Measurements from ENCODE around the gene BRAP. TPM values are rescaled to one million over a fixed set of nuclear protein-coding genes. Genes with fewer than 3 reads are reported as not detected.
"Not testable (repeated sequence)": the region's sequence is repeated elsewhere in the genome, so short reads cannot be mapped to it uniquely, and the experiment has no call there.

Gene BRAP, protein sequence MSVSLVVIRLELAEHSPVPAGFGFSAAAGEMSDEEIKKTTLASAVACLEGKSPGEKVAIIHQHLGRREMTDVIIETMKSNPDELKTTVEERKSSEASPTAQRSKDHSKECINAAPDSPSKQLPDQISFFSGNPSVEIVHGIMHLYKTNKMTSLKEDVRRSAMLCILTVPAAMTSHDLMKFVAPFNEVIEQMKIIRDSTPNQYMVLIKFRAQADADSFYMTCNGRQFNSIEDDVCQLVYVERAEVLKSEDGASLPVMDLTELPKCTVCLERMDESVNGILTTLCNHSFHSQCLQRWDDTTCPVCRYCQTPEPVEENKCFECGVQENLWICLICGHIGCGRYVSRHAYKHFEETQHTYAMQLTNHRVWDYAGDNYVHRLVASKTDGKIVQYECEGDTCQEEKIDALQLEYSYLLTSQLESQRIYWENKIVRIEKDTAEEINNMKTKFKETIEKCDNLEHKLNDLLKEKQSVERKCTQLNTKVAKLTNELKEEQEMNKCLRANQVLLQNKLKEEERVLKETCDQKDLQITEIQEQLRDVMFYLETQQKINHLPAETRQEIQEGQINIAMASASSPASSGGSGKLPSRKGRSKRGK
- total RNA-seq (10 to 100 TPM; 20.3 to 25.8 TPM), polyA plus RNA-seq (ENCODE audit: insufficient read length in 2 of 2) (10 to 100 TPM; 18.6 to 19.6 TPM)
- long read RNA-seq, donor 1, full-length matches to known transcripts, result 2 of 2 reads
- long read RNA-seq, donor 1, partial matches to known transcripts, result 0 of 2 reads
- long read RNA-seq, donor 1, other reads (novel, unspliced or antisense), result 0 of 2 reads
- long read RNA-seq, donor 2, full-length matches to known transcripts, result 2 of 2 reads
- long read RNA-seq, donor 2, partial matches to known transcripts, result 0 of 2 reads
- long read RNA-seq, donor 2, other reads (novel, unspliced or antisense), result 0 of 2 reads
- long read RNA-seq, donor 3, full-length matches to known transcripts, result 1 of 1 reads
- long read RNA-seq, donor 3, partial matches to known transcripts, result 0 of 1 reads
- long read RNA-seq, donor 3, other reads (novel, unspliced or antisense), result 0 of 1 reads
- long read RNA-seq, donor 4, full-length matches to known transcripts, result 2 of 2 reads
- long read RNA-seq, donor 4, partial matches to known transcripts, result 0 of 2 reads
- long read RNA-seq, donor 4, other reads (novel, unspliced or antisense), result 0 of 2 reads

- Histone ChIP-seq H3K9me3 (ENCODE audit: control insufficient read depth, insufficient read depth, low read length) (no peaks in the 10 kb centered on the region), H3K4me1 (ENCODE audit: control insufficient read depth, insufficient read depth, low read length) (peaks cover 13% of the 10 kb centered on the region), H3K27me3 (ENCODE audit: control insufficient read depth, insufficient read depth, low read length) (no peaks in the 10 kb centered on the region), H3K4me3 (ENCODE audit: low read depth, low read length) (peak within 1 kb of the TSS; percentile 91), H3K27ac (ENCODE audit: low read depth, low read length) (peak within 1 kb of the TSS; percentile 63), H3K36me3 (ENCODE audit: control insufficient read depth, insufficient read depth, low read length) (peaks cover 22% of the 10 kb centered on the region)
- peak; percentile 88 to 98 (median 93) for DNase-seq (ENCODE audit: low read depth in 4 of 6, low spot score in 6 of 6)
- under 1% methylated on average over 63 of the region's 63 CpGs for WGBS (ENCODE audit: insufficient coverage)
These were observed at the start of gene BRAP, which contains the start of gene ACAD10 for GRCh38 chr12:111685811-111686573. TSS of gene BRAP (minus strand) at chr12:111685956. CDS start at chr12:111685792, 164 bp downstream. TSS of gene ACAD10 (plus strand) at chr12:111686053. CDS start at chr12:111692710, 6,657 bp downstream.

DNA sequence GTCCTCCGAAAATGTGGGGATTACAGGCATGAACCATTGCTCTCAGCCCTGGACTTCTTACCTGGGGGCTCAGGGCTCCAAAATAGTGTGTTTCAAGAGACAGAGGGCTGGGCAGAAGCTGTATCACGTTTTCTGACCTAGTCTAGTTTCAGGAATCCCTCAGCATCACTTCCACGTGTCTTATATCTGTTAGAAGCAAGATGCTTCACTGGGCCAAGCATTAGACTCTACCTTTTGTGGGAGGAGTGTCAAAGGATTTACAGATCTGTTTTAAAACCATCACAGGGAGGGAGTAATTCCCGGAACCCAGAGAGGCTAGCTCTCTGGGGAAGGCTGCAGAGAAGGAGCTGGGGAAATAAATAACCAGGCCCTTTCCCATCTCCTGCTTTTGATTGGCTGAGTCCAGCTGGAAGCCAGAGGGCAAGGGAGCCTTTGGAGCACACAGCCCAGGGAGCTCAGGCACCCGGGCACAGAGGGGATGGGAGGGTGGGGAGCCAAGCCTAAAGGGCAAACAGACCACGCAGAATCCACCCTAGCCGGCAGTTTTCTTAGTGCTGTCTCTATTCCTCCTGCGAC lies 47.7 kb upstream of the BRAP start:
- no peak overlapping the region for H3K4me3 ChIP-seq (ENCODE audit: low read depth, low read length)
- no peaks in the 10 kb centered on the region for H3K4me1 ChIP-seq (ENCODE audit: control insufficient read depth, insufficient read depth, low read length)
- H3K27me3 ChIP-seq (ENCODE audit: control insufficient read depth, insufficient read depth, low read length), result no peaks in the 10 kb centered on the region
- no peaks in the 10 kb centered on the region for H3K9me3 ChIP-seq (ENCODE audit: control insufficient read depth, insufficient read depth, low read length)
- peaks cover 64% of the 10 kb centered on the region for H3K36me3 ChIP-seq (ENCODE audit: control insufficient read depth, insufficient read depth, low read length)
- WGBS (ENCODE audit: insufficient coverage), result 95% methylated on average over 6 of the region's 8 CpGs
- no peak overlapping the region for H3K27ac ChIP-seq (ENCODE audit: low read depth, low read length)
- no peak for DNase-seq (ENCODE audit: low read depth in 4 of 6, low spot score in 6 of 6)

DNA sequence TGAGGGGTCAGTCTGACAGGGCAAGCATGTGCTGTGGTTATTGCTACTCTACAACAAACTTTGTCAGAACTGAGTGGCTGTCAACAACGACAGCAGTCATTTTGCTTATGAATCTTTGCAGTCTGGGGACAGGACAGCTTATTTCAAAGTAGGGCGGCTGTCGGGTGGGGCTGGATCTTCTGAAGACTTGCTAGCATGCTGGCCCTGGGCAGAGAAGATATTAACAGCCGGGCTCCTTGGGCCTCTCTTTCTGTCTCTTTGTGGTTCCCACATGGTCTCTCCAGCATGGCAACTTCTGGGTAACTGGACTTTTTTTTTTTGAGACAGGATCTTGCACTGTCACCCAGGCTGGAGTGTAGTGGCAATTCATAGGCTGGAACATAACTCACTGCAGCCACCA lies 47.0 kb upstream of the BRAP start:
- H3K27me3 ChIP-seq (ENCODE audit: control insufficient read depth, insufficient read depth, low read length), result no peaks in the 10 kb centered on the region
- WGBS (ENCODE audit: insufficient coverage), result 90% methylated on average over 4 of the region's 4 CpGs
- H3K4me1 ChIP-seq (ENCODE audit: control insufficient read depth, insufficient read depth, low read length), result no peaks in the 10 kb centered on the region
- DNase-seq (ENCODE audit: low read depth in 4 of 6, low spot score in 6 of 6), result no peak
- no peak overlapping the region for H3K27ac ChIP-seq (ENCODE audit: low read depth, low read length)
- H3K4me3 ChIP-seq (ENCODE audit: low read depth, low read length), result no peak overlapping the region
- peaks cover 64% of the 10 kb centered on the region for H3K36me3 ChIP-seq (ENCODE audit: control insufficient read depth, insufficient read depth, low read length)
- no peaks in the 10 kb centered on the region for H3K9me3 ChIP-seq (ENCODE audit: control insufficient read depth, insufficient read depth, low read length)

- H3K4me3 ChIP-seq (ENCODE audit: low read depth, low read length), result no peak overlapping the region
- H3K9me3 ChIP-seq (ENCODE audit: control insufficient read depth, insufficient read depth, low read length), result no peaks in the 10 kb centered on the region
- H3K36me3 ChIP-seq (ENCODE audit: control insufficient read depth, insufficient read depth, low read length), result peaks cover 54% of the 10 kb centered on the region
- peak in 1 of 6 donors; percentile 31 for DNase-seq (ENCODE audit: low read depth in 4 of 6, low spot score in 6 of 6)
- H3K27ac ChIP-seq (ENCODE audit: low read depth, low read length), result no peak overlapping the region
- WGBS (ENCODE audit: insufficient coverage), result 89% methylated on average over 3 of the region's 9 CpGs
- H3K4me1 ChIP-seq (ENCODE audit: control insufficient read depth, insufficient read depth, low read length), result no peaks in the 10 kb centered on the region
- no peaks in the 10 kb centered on the region for H3K27me3 ChIP-seq (ENCODE audit: control insufficient read depth, insufficient read depth, low read length)
These were observed 44.7 kb upstream of the BRAP start for GRCh38 chr12:111730420-111730819.

- Histone ChIP-seq H3K4me1 (ENCODE audit: control insufficient read depth, insufficient read depth, low read length) (no peaks in the 10 kb centered on the region), H3K27ac (ENCODE audit: low read depth, low read length) (no peak overlapping the region), H3K36me3 (ENCODE audit: control insufficient read depth, insufficient read depth, low read length) (peaks cover 61% of the 10 kb centered on the region), H3K9me3 (ENCODE audit: control insufficient read depth, insufficient read depth, low read length) (no peaks in the 10 kb centered on the region), H3K4me3 (ENCODE audit: low read depth, low read length) (no peak overlapping the region), H3K27me3 (ENCODE audit: control insufficient read depth, insufficient read depth, low read length) (no peaks in the 10 kb centered on the region)
- 100% methylated on average over 2 of the region's 2 CpGs for WGBS (ENCODE audit: insufficient coverage)
- DNase-seq (ENCODE audit: low read depth in 4 of 6, low spot score in 6 of 6), result no peak
These were observed 43.0 kb upstream of the BRAP start for GRCh38 chr12:111728795-111729194.

GRCh38 chr12:111723646-111724360 lies 38.0 kb upstream of the BRAP start:
- peaks cover 49% of the 10 kb centered on the region for H3K36me3 ChIP-seq (ENCODE audit: control insufficient read depth, insufficient read depth, low read length)
- not testable (repeated sequence) for H3K4me3 ChIP-seq (ENCODE audit: low read depth, low read length); H3K27ac ChIP-seq (ENCODE audit: low read depth, low read length); H3K9me3 ChIP-seq (ENCODE audit: control insufficient read depth, insufficient read depth, low read length); H3K27me3 ChIP-seq (ENCODE audit: control insufficient read depth, insufficient read depth, low read length); DNase-seq (ENCODE audit: low read depth in 4 of 6, low spot score in 6 of 6); H3K4me1 ChIP-seq (ENCODE audit: control insufficient read depth, insufficient read depth, low read length)
- WGBS (ENCODE audit: insufficient coverage), result 97% methylated on average over 11 of the region's 46 CpGs

DNA sequence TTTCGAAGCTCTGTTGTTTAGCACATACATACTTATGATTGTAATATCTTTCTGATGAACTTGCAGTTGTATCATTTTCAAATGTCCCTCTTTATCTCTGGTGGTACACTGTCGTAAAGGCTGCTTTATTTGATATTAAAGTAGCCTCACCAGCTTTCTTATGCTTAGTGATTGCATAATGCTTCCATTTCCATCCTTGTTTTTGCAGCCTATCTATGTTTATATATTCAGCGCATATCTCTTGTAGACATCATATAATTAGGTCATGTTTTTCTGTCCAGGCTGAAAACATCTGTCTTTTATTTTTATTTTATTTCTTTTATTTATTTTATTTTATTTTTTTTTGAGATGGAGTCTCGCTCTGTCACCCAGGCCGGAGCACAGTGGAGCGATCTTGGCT lies 34.7 kb upstream of the BRAP start:
- H3K27me3 ChIP-seq (ENCODE audit: control insufficient read depth, insufficient read depth, low read length), result no peaks in the 10 kb centered on the region
- H3K4me1 ChIP-seq (ENCODE audit: control insufficient read depth, insufficient read depth, low read length), result no peaks in the 10 kb centered on the region
- no peak overlapping the region for H3K27ac ChIP-seq (ENCODE audit: low read depth, low read length)
- no peak for DNase-seq (ENCODE audit: low read depth in 4 of 6, low spot score in 6 of 6)
- no CpG with 5 or more reads among the region's 6 CpGs for WGBS (ENCODE audit: insufficient coverage)
- no peaks in the 10 kb centered on the region for H3K9me3 ChIP-seq (ENCODE audit: control insufficient read depth, insufficient read depth, low read length)
- no peak overlapping the region for H3K4me3 ChIP-seq (ENCODE audit: low read depth, low read length)
- peaks cover 54% of the 10 kb centered on the region for H3K36me3 ChIP-seq (ENCODE audit: control insufficient read depth, insufficient read depth, low read length)

- not testable (repeated sequence) for H3K27me3 ChIP-seq (ENCODE audit: control insufficient read depth, insufficient read depth, low read length); H3K4me3 ChIP-seq (ENCODE audit: low read depth, low read length); H3K4me1 ChIP-seq (ENCODE audit: control insufficient read depth, insufficient read depth, low read length); H3K27ac ChIP-seq (ENCODE audit: low read depth, low read length); DNase-seq (ENCODE audit: low read depth in 4 of 6, low spot score in 6 of 6); H3K9me3 ChIP-seq (ENCODE audit: control insufficient read depth, insufficient read depth, low read length)
- 81% methylated on average over 7 of the region's 10 CpGs for WGBS (ENCODE audit: insufficient coverage)
- peaks cover 52% of the 10 kb centered on the region for H3K36me3 ChIP-seq (ENCODE audit: control insufficient read depth, insufficient read depth, low read length)
These were observed 33.6 kb upstream of the BRAP start for GRCh38 chr12:111719316-111719715.

Data from spinal cord (tissue), 10 donors.